Astrocyte of the cerebellum (primary cell): Measurements from ENCODE around the gene SIMC1.
"Not testable (repeated sequence)": the region's sequence is repeated elsewhere in the genome, so short reads cannot be mapped to it uniquely, and the experiment has no call there.

Experiments
- DNase-seq: peaks from one replicate; pipeline ENCODE4 v3.0.0-alpha.2; 2011; ENCODE audit warnings: low read depth
- H3K4me3 ChIP-seq: 2 replicates; pipeline ENCODE4 v1.5.1; 2011; ENCODE audit warnings: mild to moderate bottlenecking, low read depth, low read length, moderate library complexity
- CTCF ChIP-seq: IDR thresholded peaks from 2 replicates; pipeline ENCODE4 v1.5.1; 2012; ENCODE audit warnings: low read length, low read depth, moderate library complexity, mild to moderate bottlenecking; ENCODE audit errors: missing control alignments
- in situ Hi-C: cut with HindIII; loops from 2 replicates; pipeline ENCODE4 v1.10.0; 2017; ENCODE audit warnings: low sequenced_read_pairs

Gene SIMC1

GRCh38 chr5:176237971-176238644 lies at the start of gene SIMC1:
TSS of gene SIMC1 (plus strand) at chr5:176238424. CDS start at chr5:176238509, 85 bp downstream.
- in situ Hi-C loops, DNase-seq: not testable (repeated sequence)
- peak within 1 kb of the TSS; percentile 29 for H3K4me3 ChIP-seq

GRCh38 chr5:176188506-176189193 lies 49.6 kb upstream of the SIMC1 start:
- TF ChIP-seq CTCF, result no peak
- no peak overlapping the region for H3K4me3 ChIP-seq
- in situ Hi-C loops, result no loop called here
- DNase-seq, result no peak

- in situ Hi-C loops, result no loop called here
- TF ChIP-seq CTCF, result no peak
- no peak for DNase-seq
- no peak overlapping the region for H3K4me3 ChIP-seq
These were observed 48.4 kb upstream of the SIMC1 start for GRCh38 chr5:176189857-176190256.

GRCh38 chr5:176190886-176191755 lies 47.1 kb upstream of the SIMC1 start:
- H3K4me3 ChIP-seq, result no peak overlapping the region
- no peak for TF ChIP-seq CTCF
- no peak for DNase-seq
- in situ Hi-C loops, result no loop called here

GRCh38 chr5:176192094-176192721 lies 46.0 kb upstream of the SIMC1 start:
- no peak overlapping the region for H3K4me3 ChIP-seq
- in situ Hi-C loops, result no loop called here
- no peak for DNase-seq
- TF ChIP-seq CTCF, result no peak

GRCh38 chr5:176192722-176193117 lies 45.5 kb upstream of the SIMC1 start:
- DNase-seq, in situ Hi-C loops, H3K4me3 ChIP-seq: not testable (repeated sequence)

GRCh38 chr5:176193636-176194035 lies 44.6 kb upstream of the SIMC1 start:
- H3K4me3 ChIP-seq, DNase-seq, in situ Hi-C loops: not testable (repeated sequence)

GRCh38 chr5:176194238-176195083 lies 43.8 kb upstream of the SIMC1 start:
- in situ Hi-C loops, DNase-seq: not testable (repeated sequence)
- H3K4me3 ChIP-seq, result peak overlapping the region; percentile 26

GRCh38 chr5:176195084-176195413 lies 43.2 kb upstream of the SIMC1 start:
- in situ Hi-C loops, H3K4me3 ChIP-seq, DNase-seq: not testable (repeated sequence)

GRCh38 chr5:176195487-176196207 lies 42.6 kb upstream of the SIMC1 start:
- in situ Hi-C loops, H3K4me3 ChIP-seq, DNase-seq: not testable (repeated sequence)

- DNase-seq, in situ Hi-C loops, H3K4me3 ChIP-seq: not testable (repeated sequence)
These were observed 41.4 kb upstream of the SIMC1 start for GRCh38 chr5:176196781-176197180.
